ENCODE measurements around the gene IL23R.

DNA sequence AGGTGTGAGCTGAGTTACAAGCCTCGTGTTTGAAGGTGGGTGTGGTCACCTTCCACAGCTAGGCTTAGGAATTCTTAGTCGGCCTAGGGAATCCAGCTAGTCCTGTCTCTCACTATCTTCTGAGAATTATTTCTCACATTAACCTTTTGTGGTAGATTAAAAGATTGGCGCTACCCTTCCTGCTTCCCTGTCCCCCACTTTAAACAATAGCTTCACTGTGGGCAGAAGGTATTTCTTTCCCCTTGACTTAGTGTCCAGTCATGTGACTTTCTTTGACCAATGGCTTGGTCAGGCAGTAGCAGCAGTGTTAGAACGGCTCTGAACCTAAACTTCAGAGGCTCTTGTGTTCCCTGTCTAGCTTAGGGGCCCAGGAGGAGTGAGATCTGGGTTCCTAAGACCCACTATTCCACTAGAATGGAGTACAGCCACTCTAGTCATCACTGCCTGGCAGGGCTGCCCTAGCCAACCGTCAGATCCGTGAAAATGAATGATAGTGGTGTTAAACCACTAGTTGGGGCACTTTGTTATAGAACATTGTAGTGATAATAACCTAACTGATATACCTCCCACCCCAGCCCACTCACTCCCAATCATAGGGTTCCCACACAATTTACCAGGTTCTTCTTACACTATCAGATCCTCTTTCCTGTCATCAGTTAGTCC is 17.6 kb upstream of the IL23R start:
- TF ChIP-seq, protein P1, sequence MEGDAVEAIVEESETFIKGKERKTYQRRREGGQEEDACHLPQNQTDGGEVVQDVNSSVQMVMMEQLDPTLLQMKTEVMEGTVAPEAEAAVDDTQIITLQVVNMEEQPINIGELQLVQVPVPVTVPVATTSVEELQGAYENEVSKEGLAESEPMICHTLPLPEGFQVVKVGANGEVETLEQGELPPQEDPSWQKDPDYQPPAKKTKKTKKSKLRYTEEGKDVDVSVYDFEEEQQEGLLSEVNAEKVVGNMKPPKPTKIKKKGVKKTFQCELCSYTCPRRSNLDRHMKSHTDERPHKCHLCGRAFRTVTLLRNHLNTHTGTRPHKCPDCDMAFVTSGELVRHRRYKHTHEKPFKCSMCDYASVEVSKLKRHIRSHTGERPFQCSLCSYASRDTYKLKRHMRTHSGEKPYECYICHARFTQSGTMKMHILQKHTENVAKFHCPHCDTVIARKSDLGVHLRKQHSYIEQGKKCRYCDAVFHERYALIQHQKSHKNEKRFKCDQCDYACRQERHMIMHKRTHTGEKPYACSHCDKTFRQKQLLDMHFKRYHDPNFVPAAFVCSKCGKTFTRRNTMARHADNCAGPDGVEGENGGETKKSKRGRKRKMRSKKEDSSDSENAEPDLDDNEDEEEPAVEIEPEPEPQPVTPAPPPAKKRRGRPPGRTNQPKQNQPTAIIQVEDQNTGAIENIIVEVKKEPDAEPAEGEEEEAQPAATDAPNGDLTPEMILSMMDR (conservative IDR thresholded peaks at IDR 0.05; ENCODE audit: low read length), result no peak
- no peak for TF ChIP-seq EZH2phosphoT487 (IDR thresholded peaks at IDR 0.05; ENCODE audit: borderline replicate concordance, low read depth, low read length)

All from OCI-LY7 (cell line).